Skeletal muscle tissue (tissue), 4 donors: ENCODE data around the gene NDUFB8. TPM values are rescaled to one million over a fixed set of nuclear protein-coding genes. Genes with fewer than 3 reads are reported as not detected.

Source experiments
- H3K27ac ChIP-seq: one replicate; pipeline ENCODE4 v1.7.0; 2013; ENCODE audit warnings: mild to moderate bottlenecking, low read depth, low read length, inconsistent platforms
- H3K27me3 ChIP-seq, 3 donors: one replicate each; pipeline ENCODE4 v1.7.0; 2013; ENCODE audit warnings: low read length in 3 of 3; ENCODE audit not compliant: control insufficient read depth in 3 of 3, insufficient read depth in 3 of 3
- H3K36me3 ChIP-seq, 3 donors: one replicate each; pipeline ENCODE4 v1.7.0; 2013; ENCODE audit warnings: low read length in 3 of 3; ENCODE audit not compliant: control insufficient read depth in 3 of 3, insufficient read depth in 3 of 3
- H3K4me1 ChIP-seq, 3 donors: one replicate each; pipeline ENCODE4 v1.7.0; 2013; ENCODE audit warnings: low read length in 3 of 3, mild to moderate bottlenecking in 3 of 3; ENCODE audit not compliant: control insufficient read depth in 3 of 3, insufficient read depth in 3 of 3
- H3K4me3 ChIP-seq, 3 donors: one replicate each; pipeline ENCODE4 v1.7.0; 2013; ENCODE audit warnings: low read length in 3 of 3
- H3K9ac ChIP-seq, 3 donors: one replicate each; pipeline ENCODE4 v1.7.0; 2013; ENCODE audit warnings: low read length in 3 of 3, mild to moderate bottlenecking in 3 of 3, moderate library complexity in 2 of 3, low read depth in 1 of 3
- H3K9me3 ChIP-seq, 3 donors: one replicate each; pipeline ENCODE4 v1.7.0; 2013; ENCODE audit warnings: low read length in 3 of 3; ENCODE audit not compliant: control insufficient read depth in 3 of 3
- total RNA-seq: library from RNA; depleted of rRNA; stranded (reverse); fragments of >200 nt; gene quantifications from one replicate; pipeline ENCODE4 v1.2.3, GENCODE V29; 2014
- donor health status: Osteomylitis.

The NDUFB8 gene
- total RNA-seq, 1 donor from 2014 or later: 95.0 TPM

- Histone ChIP-seq H3K27ac (no peak overlapping the region), H3K4me1 (peaks cover 22 to 30% (median 23%) of the 10 kb centered on the region in 3 donors), H3K9ac (no peak overlapping the region), H3K9me3 (no peaks in the 10 kb centered on the region), H3K36me3 (peaks cover 38 to 44% (median 42%) of the 10 kb centered on the region in 3 donors), H3K27me3 (no peaks in the 10 kb centered on the region), H3K4me3 (no peak overlapping the region)
These were observed 5.5 kb downstream of the NDUFB8 start for GRCh38 chr10:100524206-100524605.

GRCh38 chr10:100522945-100523344 lies 6.7 kb downstream of the NDUFB8 start:
- Histone ChIP-seq H3K27me3 (no peaks in the 10 kb centered on the region), H3K9me3 (no peaks in the 10 kb centered on the region), H3K4me3 (no peak overlapping the region), H3K36me3 (peaks cover 38 to 44% (median 42%) of the 10 kb centered on the region in 3 donors), H3K27ac (no peak overlapping the region), H3K4me1 (peaks cover 15 to 28% (median 18%) of the 10 kb centered on the region in 3 donors), H3K9ac (no peak overlapping the region)

- no peak overlapping the region for H3K4me3 ChIP-seq
- H3K27ac ChIP-seq: no peak overlapping the region
- peaks cover 38 to 44% (median 42%) of the 10 kb centered on the region in 3 donors for H3K36me3 ChIP-seq
- no peak overlapping the region for H3K9ac ChIP-seq
- H3K27me3 ChIP-seq: no peaks in the 10 kb centered on the region
- no peaks in the 10 kb centered on the region for H3K9me3 ChIP-seq
- peaks cover 20 to 27% (median 20%) of the 10 kb centered on the region in 3 donors for H3K4me1 ChIP-seq
These were observed 7.4 kb downstream of the NDUFB8 start for GRCh38 chr10:100522107-100522801.

DNA sequence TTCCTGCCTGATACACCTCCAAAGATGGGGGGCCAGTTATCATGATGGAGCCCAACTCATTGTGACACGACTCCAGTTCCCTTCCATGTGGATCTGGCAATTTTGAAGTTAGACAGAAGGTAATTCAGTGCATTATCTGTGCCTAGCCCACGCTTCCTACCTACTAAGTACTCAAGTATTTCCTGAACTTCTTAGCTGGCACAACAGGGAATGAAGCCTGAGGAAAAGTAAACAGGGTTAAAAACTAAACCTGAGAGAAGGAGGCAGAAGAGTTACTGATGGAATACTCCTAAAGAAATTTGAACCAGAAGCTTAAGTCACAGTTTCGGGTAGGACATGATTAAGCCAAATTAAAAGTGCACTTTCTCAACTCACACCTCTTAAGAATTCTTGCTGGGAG lies 8.9 kb downstream of the NDUFB8 start:
- Histone ChIP-seq H3K9me3 (no peaks in the 10 kb centered on the region), H3K36me3 (peaks cover 24 to 30% (median 29%) of the 10 kb centered on the region in 3 donors), H3K9ac (no peak overlapping the region), H3K4me1 (peaks cover 22 to 30% (median 28%) of the 10 kb centered on the region in 3 donors), H3K27me3 (no peaks in the 10 kb centered on the region), H3K27ac (no peak overlapping the region), H3K4me3 (no peak overlapping the region)

DNA sequence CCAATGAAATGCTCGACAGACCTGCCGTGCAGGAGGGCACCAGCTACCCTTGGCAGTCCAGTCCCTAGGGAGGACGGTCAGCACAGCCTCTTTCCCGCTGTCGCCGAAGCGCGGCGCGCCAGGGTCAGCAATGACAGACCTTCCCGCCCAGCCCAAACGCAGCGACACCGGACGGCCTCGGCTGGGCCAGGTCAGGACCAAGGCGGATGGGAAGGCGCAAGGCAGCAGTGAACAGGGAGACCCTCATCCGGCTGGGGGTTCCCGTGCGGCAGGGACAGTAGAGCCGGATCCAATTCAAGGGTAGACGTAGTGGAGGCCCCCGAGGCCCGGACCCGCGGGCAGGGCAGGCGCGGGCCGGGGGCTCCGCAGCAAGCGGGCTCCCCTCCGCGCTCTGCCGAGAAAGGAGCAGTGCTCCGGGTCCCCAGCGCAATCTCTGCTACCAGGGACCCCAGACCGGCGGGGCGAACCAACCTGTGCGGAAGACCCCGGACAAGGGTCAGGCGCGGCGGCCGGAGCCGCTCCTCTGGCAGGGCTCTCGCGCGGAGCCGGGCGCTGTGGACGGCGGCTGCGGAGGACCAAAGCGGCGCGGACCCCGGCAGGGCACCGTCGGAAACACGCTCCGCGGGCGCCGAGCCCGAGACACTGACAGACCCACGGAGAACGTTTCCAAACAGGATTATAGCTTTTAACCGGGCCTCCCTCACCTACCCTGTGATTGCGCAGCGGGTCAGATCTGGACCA lies 10.2 kb downstream of the NDUFB8 start, which contains the start of gene SEC31B:
Gene SEC31B, minus strand, starts transcription at position 551 of the 741 bp plus-strand sequence. CDS start 2,909 bp downstream, outside the sequence.
- H3K27me3 ChIP-seq: no peaks in the 10 kb centered on the region
- H3K9ac ChIP-seq: peak within 1 kb of the TSS; percentile 65 to 92 (median 79)

DNA sequence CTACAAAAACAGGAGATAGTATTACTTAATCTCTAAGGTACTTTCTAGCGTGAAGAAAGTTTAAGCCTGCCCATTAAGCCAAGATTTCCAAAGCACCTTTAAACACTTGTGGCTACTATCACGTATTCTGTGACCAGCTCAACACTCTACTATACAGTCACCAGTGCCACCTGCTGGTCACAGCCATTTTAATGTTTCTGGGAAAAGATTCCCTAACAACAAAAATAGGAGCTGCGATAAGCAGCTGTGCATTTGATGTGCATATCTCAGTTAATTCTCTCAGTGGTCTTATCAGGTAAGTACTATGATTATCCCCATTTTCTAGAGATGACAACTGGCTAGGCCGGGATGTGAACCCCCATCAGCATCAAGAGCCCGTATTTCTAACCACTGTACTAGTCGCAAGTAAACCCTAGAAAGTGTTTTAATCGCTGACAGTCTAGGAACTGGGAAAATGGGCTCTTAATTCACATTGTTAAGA lies 10.9 kb downstream of the NDUFB8 start:
- peak overlapping the region; percentile 65 to 92 (median 79) for H3K9ac ChIP-seq
- H3K27ac ChIP-seq: peak overlapping the region; percentile 67
- peaks cover 4 to 17% (median 9%) of the 10 kb centered on the region in 3 donors for H3K36me3 ChIP-seq
- peaks cover 24 to 30% (median 28%) of the 10 kb centered on the region in 3 donors for H3K4me1 ChIP-seq
- no peaks in the 10 kb centered on the region for H3K9me3 ChIP-seq
- H3K27me3 ChIP-seq: no peaks in the 10 kb centered on the region
- peak overlapping the region; percentile 73 to 86 (median 79) for H3K4me3 ChIP-seq

More for the DNA sequence above, 10.2 kb downstream of the NDUFB8 start, which contains the start of gene SEC31B:
- H3K27ac ChIP-seq: peak within 1 kb of the TSS; percentile 67
- H3K4me1 ChIP-seq: peaks cover 24 to 30% (median 28%) of the 10 kb centered on the region in 3 donors
- peak within 1 kb of the TSS; percentile 73 to 86 (median 79) for H3K4me3 ChIP-seq
- no peaks in the 10 kb centered on the region for H3K9me3 ChIP-seq
- peaks cover 11 to 24% (median 16%) of the 10 kb centered on the region in 3 donors for H3K36me3 ChIP-seq

DNA sequence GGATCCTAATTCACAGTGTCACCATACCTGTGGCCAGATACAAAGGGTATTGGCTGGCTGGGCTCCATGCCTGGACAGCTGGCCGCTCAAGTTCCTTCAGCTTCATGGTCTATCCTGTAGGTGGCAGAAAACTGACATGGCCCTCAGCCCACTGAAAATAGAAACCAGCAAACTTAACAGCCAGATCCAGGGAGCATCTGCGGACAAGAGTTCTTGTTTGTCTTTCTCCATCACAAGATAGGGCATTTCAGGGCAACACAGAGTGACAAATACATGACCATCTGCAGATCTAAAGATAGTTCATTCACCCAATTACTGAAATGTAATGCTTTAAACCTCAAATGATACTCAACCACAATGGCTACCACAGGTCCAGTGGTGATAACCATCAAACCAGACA lies 12.8 kb downstream of the NDUFB8 start:
- no peaks in the 10 kb centered on the region for H3K9me3 ChIP-seq
- peaks cover 24 to 30% (median 28%) of the 10 kb centered on the region in 3 donors for H3K4me1 ChIP-seq
- H3K9ac ChIP-seq: no peak overlapping the region
- H3K27ac ChIP-seq: peak overlapping the region; percentile 69
- no peaks in the 10 kb centered on the region for H3K27me3 ChIP-seq
- H3K36me3 ChIP-seq: peaks cover 3 to 8% (median 6%) of the 10 kb centered on the region in 3 donors
- H3K4me3 ChIP-seq: peak overlapping the region in 1 of 3 donors; percentile 2

- Histone ChIP-seq H3K9ac (no peak overlapping the region), H3K27ac (no peak overlapping the region), H3K4me3 (no peak overlapping the region), H3K4me1 (peaks cover 24 to 30% (median 28%) of the 10 kb centered on the region in 3 donors), H3K27me3 (no peaks in the 10 kb centered on the region), H3K36me3 (peaks cover 6 to 14% (median 8%) of the 10 kb centered on the region in 3 donors), H3K9me3 (no peaks in the 10 kb centered on the region)
These were observed 14.1 kb downstream of the NDUFB8 start for GRCh38 chr10:100515612-100516011.

DNA sequence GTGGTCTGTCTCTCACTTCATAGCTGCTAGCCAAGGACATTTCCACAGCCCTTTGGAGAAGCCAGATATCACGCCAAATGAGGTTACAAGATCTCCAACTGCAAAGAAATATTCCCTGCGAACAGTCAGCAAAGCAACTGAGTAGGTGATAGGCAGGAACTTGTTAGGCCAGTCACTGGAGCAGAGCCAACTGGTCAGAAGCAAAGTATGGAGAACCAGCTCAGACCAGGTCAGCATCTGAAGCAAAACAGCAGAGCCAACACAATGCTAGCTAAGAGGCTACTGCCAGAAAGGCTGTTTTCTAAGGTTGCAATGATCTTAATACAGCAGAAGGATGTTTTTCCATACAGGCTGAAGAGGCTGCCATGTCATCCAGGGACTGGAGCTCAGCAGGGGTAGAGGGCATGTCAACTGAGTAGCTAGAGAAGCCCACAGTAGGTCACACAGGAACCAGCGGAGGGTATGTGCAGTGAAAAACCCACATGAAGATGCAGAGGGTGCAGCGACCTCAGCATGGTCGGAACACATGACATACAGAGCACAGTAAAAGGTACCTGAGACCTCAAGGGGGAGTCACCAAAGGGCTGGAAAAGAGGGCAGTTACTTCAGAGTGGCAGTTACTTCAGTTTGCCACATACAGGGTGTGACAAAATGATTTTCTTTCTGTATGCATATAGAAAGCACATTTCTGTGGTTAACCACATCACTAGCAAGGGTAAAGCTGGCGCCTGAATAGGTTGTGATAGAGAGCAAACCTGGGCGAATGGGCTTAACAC lies 18.9 kb downstream of the NDUFB8 start:
- no peak overlapping the region for H3K27ac ChIP-seq
- H3K4me1 ChIP-seq: peaks cover 0 to under 1% (median 0%) of the 10 kb centered on the region in 3 donors

More for the DNA sequence above, 18.9 kb downstream of the NDUFB8 start:
- Histone ChIP-seq H3K9ac (no peak overlapping the region), H3K9me3 (no peaks in the 10 kb centered on the region), H3K27me3 (no peaks in the 10 kb centered on the region), H3K4me3 (no peak overlapping the region), H3K36me3 (peaks cover 28 to 45% (median 35%) of the 10 kb centered on the region in 3 donors)
